Amniotic stem cell (primary cell): Measurements from ENCODE around the gene BLTP2.
A peak's percentile ranks its signal among the peaks of the same experiment; 100 is the strongest.

Source experiments
- DNase-seq: peaks from one replicate; lab custom pipeline; 2025; lab: John Stamatoyannopoulos, UW

Gene BLTP2

GRCh38 chr17:28598799-28599310 lies 46.1 kb downstream of the BLTP2 start, which contains the start of gene SPAG5:
Gene SPAG5, minus strand, starts transcription at chr17:28599025. Its CDS starts 79 bp downstream, at chr17:28598946.
- DNase-seq: peak; percentile 85

GRCh38 chr17:28598389-28598788 lies 46.6 kb downstream of the BLTP2 start:
- no peak for DNase-seq

- DNase-seq: no peak
These were observed 47.2 kb downstream of the BLTP2 start for GRCh38 chr17:28597606-28598383.
